HepG2 (cell line): ENCODE data around the gene ACBD6. TPM values are rescaled to one million over a fixed set of nuclear protein-coding genes. Genes with fewer than 3 reads are reported as not detected.
A peak's percentile ranks its signal among the peaks of the same experiment; 100 is the strongest.

Experiments used
- ATF4 ChIP-seq, 2 experiments: fragments of 450-650 bp in 1 of 2; sonication (generic) in 1 of 2; formaldehyde crosslinking; IDR thresholded peaks; 2 replicates each; pipeline versions ENCODE4 v1.5.0 to v1.8.0; 2020 to 2022; ENCODE audit warnings: mild to moderate bottlenecking in 1 of 2, missing genetic modification reagents in 1 of 2
- CBX1 ChIP-seq: IDR thresholded peaks from one replicate; pipeline ENCODE4 v1.6.1; 2016; ENCODE audit warnings: antibody characterized with exemption, low read depth
- EP300 ChIP-seq, 3 experiments: sonication (generic) in 1 of 3; formaldehyde crosslinking in 1 of 3; IDR thresholded peaks; 2 replicates each; pipeline versions ENCODE4 v1.5.1 to v1.6.1; 2011 to 2020; ENCODE audit warnings: low read depth in 2 of 3, low read length in 2 of 3, borderline replicate concordance in 1 of 3, improper control_type of control experiment in 1 of 3, mild to moderate bottlenecking in 1 of 3, missing genetic modification reagents in 1 of 3, moderate library complexity in 1 of 3
- MTF1 ChIP-seq: sonication (generic); formaldehyde crosslinking; IDR thresholded peaks from 2 replicates; pipeline ENCODE4 v1.5.0; 2020; ENCODE audit warnings: missing genetic modification reagents
- NFKB2 ChIP-seq: sonication (generic); formaldehyde crosslinking; IDR thresholded peaks from 2 replicates; pipeline ENCODE4 v1.4.0; 2020; ENCODE audit warnings: missing genetic modification reagents, borderline replicate concordance
- POGZ ChIP-seq: sonication (generic); formaldehyde crosslinking; IDR thresholded peaks from 2 replicates; pipeline ENCODE4 v1.4.0; 2020; ENCODE audit warnings: mild to moderate bottlenecking, missing genetic modification reagents
- SP1 ChIP-seq, 2 experiments: fragments of 450-650 bp in 1 of 2; sonication (generic) in 1 of 2; formaldehyde crosslinking in 1 of 2; IDR thresholded peaks; 2 replicates each; pipeline versions ENCODE4 v1.4.0 to v1.6.1; 2016 to 2020; ENCODE audit warnings: missing genetic modification reagents in 1 of 2
- SRSF4 ChIP-seq: fragments of 200-400 bp; formaldehyde crosslinking; IDR thresholded peaks from one replicate; pipeline ENCODE4 v1.6.1; 2018; ENCODE audit warnings: mild to moderate bottlenecking, low read depth, low read length, moderate library complexity; ENCODE audit not compliant: poor library complexity, severe bottlenecking
- TBX3 ChIP-seq: fragments of 450-650 bp; IDR thresholded peaks from 2 replicates; pipeline ENCODE4 v1.6.1; 2017; ENCODE audit warnings: antibody characterized with exemption, mild to moderate bottlenecking, inconsistent platforms, borderline replicate concordance
- XRCC5 ChIP-seq: fragments of 200-400 bp; formaldehyde crosslinking; optimal IDR thresholded peaks from 2 replicates; pipeline ENCODE3; 2017; ENCODE audit warnings: mild to moderate bottlenecking, low read length
- ZBTB46 ChIP-seq: sonication (generic); formaldehyde crosslinking; IDR thresholded peaks from 2 replicates; pipeline ENCODE4 v1.4.0; 2020; ENCODE audit warnings: mild to moderate bottlenecking, missing genetic modification reagents, borderline replicate concordance
- ZFP62 ChIP-seq: sonication (generic); formaldehyde crosslinking; IDR thresholded peaks from 2 replicates; pipeline ENCODE4 v1.4.0; 2020; ENCODE audit warnings: missing genetic modification reagents
- ZFP90 ChIP-seq: sonication (generic); formaldehyde crosslinking; IDR thresholded peaks from 2 replicates; pipeline ENCODE4 v1.8.0; 2022; ENCODE audit warnings: missing genetic modification reagents, mild to moderate bottlenecking, inconsistent platforms, borderline replicate concordance
- ZNF234 ChIP-seq: sonication (generic); formaldehyde crosslinking; conservative IDR thresholded peaks from 2 replicates; pipeline ENCODE4 v1.5.1; 2020; ENCODE audit warnings: mild to moderate bottlenecking, missing genetic modification reagents
- ZNF235 ChIP-seq: sonication (generic); formaldehyde crosslinking; IDR thresholded peaks from 2 replicates; pipeline ENCODE4 v1.8.1; 2023; ENCODE audit warnings: mild to moderate bottlenecking, missing genetic modification reagents, borderline replicate concordance
- ZNF460 ChIP-seq: sonication (generic); formaldehyde crosslinking; IDR thresholded peaks from 2 replicates; pipeline ENCODE4 v1.5.1; 2020; ENCODE audit warnings: missing genetic modification reagents, mild to moderate bottlenecking, borderline replicate concordance
- ZNF484 ChIP-seq: sonication (generic); formaldehyde crosslinking; IDR thresholded peaks from 2 replicates; pipeline ENCODE4 v1.5.1; 2020; ENCODE audit warnings: mild to moderate bottlenecking, low read depth, missing genetic modification reagents, borderline replicate concordance
- ZNF546 ChIP-seq: sonication (generic); formaldehyde crosslinking; conservative IDR thresholded peaks from 2 replicates; pipeline ENCODE4 v1.8.1; 2023; ENCODE audit warnings: mild to moderate bottlenecking, missing genetic modification reagents
- ZNF598 ChIP-seq: sonication (generic); formaldehyde crosslinking; IDR thresholded peaks from 2 replicates; pipeline ENCODE4 v1.5.1; 2020; ENCODE audit warnings: mild to moderate bottlenecking, missing genetic modification reagents, borderline replicate concordance
- ZNF781 ChIP-seq: sonication (generic); formaldehyde crosslinking; IDR thresholded peaks from 2 replicates; pipeline ENCODE4 v1.5.1; 2020; ENCODE audit warnings: borderline replicate concordance, mild to moderate bottlenecking, missing genetic modification reagents; ENCODE audit errors: not compliant biosample characterization
- polyA plus RNA-seq, 8 experiments: library from polyadenylated mRNA; depleted of rRNA in 3 of 8; stranded (reverse) in 7 of 8; unstranded in 1 of 8; fragments of >200 nt; fragmentation: Illumina TruSeq in 4 of 8; extraction: Trizol in 4 of 8; gene quantifications; 2 replicates each; pipeline versions ENCODE4 v1.2.1 to v1.2.3, GENCODE V29; 2011 to 2016; ENCODE audit warnings: low read depth in 4 of 8, missing spikeins in 1 of 8, mixed read lengths in 1 of 8; ENCODE audit not compliant: insufficient read depth in 1 of 8
- total RNA-seq, 5 experiments: library from RNA; depleted of rRNA; stranded (reverse); fragments of >200 nt; fragmentation: Illumina TruSeq; extraction: Trizol; gene quantifications; 2 replicates each; pipeline ENCODE4 v1.2.3, GENCODE V29; 2016; ENCODE audit warnings: low read depth in 1 of 5
- TF ChIP-seq, protein P1 (sequence below): sonication (generic); formaldehyde crosslinking; IDR thresholded peaks from 2 replicates; pipeline ENCODE4 v1.8.0; 2022; ENCODE audit warnings: mild to moderate bottlenecking, missing genetic modification reagents, moderate library complexity
- TF ChIP-seq, protein P2 (sequence below): sonication (generic); formaldehyde crosslinking; IDR thresholded peaks from 2 replicates; pipeline ENCODE4 v1.4.0; 2020; ENCODE audit warnings: low read depth, mild to moderate bottlenecking, missing genetic modification reagents

The ACBD6 gene
- total and polyA plus RNA-seq, 2 of the 13 experiments (the other 11 are each of a cell fraction or from before 2014, with no cell fraction given), result 33.5 to 47.2 TPM

DNA sequence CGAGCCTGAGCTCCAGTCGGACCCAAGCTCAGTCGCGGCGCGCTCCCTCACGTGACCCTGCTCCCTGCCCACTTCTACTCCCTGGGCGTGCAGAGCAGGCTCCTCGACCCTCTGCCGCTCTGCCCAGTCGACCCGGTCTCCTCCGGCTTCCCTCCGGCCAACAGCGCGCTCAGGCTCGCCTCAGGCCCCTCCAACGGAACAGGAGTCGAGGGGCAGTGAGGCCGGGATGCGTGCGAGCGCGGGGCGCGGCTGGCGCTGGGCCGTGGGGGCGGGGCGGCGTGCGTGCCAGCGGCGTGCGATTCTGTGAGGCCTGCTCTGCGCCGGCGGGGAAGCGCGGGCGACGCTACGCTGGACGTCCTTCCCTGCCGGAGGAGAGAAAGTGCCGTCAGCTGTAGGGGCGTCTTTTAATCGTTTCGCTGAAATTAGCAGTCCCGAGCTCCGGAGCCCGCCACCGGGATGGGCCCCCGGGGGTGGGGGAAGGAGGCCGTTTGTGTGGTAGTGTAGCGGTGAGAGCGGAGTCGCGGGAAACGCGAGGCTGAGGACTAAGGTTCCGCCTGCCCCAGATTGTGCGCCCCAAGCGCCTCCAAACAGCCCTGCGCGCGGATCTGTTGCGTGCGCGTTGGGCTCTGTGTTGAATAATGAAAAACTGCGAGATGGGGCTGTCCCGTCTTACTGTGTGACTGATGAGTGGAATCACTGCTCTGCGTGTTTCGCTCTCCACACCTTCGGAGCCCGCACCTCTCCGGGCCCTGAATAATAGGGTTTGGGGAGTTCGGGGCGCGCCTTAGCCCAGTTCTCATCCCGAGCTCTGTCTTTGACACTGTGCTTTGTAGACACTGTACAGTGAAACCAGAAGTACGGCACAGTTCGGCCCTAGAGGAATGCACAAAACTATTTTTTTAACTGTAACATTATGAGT, at the start of gene ACBD6 (continued):
- TF ChIP-seq ZFP90 (CRISPR knock-in tag), result peak; percentile 92; the same call in 1 of the 2 replicates
- TF ChIP-seq ATF4 (CRISPR knock-in tag; IDR thresholded peaks at IDR 0.05), result peak in 1 of 2 experiments; percentile 84; a peak in 2 of 4 replicates
- no peak for TF ChIP-seq SRSF4
- peak; percentile 28; the same call in 1 of the 2 replicates for TF ChIP-seq ZNF484 (CRISPR knock-in tag)
- peak; percentile 47 for TF ChIP-seq CBX1
- TF ChIP-seq EP300 (IDR thresholded peaks at IDR 0.05; ENCODE audit: low read depth in 2 of 2, low read length in 2 of 2), result 0 out of 4 replicates have a peak, but pooled peaks of 1 of the 2 experiments have one; percentile 7
- peak; percentile 29 for TF ChIP-seq EP300 (CRISPR knock-in tag; IDR thresholded peaks at IDR 0.05; ENCODE audit: borderline replicate concordance)
- peak; percentile 87; the same call in 1 of the 2 replicates for TF ChIP-seq NFKB2
- TF ChIP-seq ZNF546, result peak; percentile 95
- peak; percentile 78 for TF ChIP-seq XRCC5
- TF ChIP-seq ZBTB46, result 0 out of 2 replicates have a peak, but pooled peaks have one; percentile 27
- TF ChIP-seq MTF1 (CRISPR knock-in tag), result peak; percentile 88
- no peak; the same call in 1 of the 2 replicates for TF ChIP-seq ZNF598 (CRISPR knock-in tag)
- no peak for TF ChIP-seq ZNF460 (CRISPR knock-in tag)
- no peak for TF ChIP-seq ZFP62 (CRISPR knock-in tag)
- TF ChIP-seq, protein P1, sequence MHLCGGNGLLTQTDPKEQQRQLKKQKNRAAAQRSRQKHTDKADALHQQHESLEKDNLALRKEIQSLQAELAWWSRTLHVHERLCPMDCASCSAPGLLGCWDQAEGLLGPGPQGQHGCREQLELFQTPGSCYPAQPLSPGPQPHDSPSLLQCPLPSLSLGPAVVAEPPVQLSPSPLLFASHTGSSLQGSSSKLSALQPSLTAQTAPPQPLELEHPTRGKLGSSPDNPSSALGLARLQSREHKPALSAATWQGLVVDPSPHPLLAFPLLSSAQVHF (CRISPR knock-in tag), result peak; percentile 97
- peak; percentile 85; the same call in 1 of the 2 replicates for TF ChIP-seq ZNF234 (CRISPR knock-in tag)
- no peak for TF ChIP-seq SP1 (IDR thresholded peaks at IDR 0.05)
- TF ChIP-seq SP1 (CRISPR knock-in tag; IDR thresholded peaks at IDR 0.05), result peak; percentile 39; the same call in 1 of the 2 replicates
- TF ChIP-seq ZNF235 (CRISPR knock-in tag), result peak; percentile 97
- no peak for TF ChIP-seq TBX3
- no peak for TF ChIP-seq ZNF781
- TF ChIP-seq POGZ (CRISPR knock-in tag), result peak; percentile 70
- TF ChIP-seq, protein P2, sequence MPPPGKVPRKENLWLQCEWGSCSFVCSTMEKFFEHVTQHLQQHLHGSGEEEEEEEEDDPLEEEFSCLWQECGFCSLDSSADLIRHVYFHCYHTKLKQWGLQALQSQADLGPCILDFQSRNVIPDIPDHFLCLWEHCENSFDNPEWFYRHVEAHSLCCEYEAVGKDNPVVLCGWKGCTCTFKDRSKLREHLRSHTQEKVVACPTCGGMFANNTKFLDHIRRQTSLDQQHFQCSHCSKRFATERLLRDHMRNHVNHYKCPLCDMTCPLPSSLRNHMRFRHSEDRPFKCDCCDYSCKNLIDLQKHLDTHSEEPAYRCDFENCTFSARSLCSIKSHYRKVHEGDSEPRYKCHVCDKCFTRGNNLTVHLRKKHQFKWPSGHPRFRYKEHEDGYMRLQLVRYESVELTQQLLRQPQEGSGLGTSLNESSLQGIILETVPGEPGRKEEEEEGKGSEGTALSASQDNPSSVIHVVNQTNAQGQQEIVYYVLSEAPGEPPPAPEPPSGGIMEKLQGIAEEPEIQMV (CRISPR knock-in tag), result peak; percentile 86
